HepG2 (cell line): ENCODE measurements around the gene PLAGL2. TPM values are rescaled to one million over a fixed set of nuclear protein-coding genes. Genes with fewer than 3 reads are reported as not detected.

Source experiments
- CERS6 ChIP-seq: sonication (generic); formaldehyde crosslinking; IDR thresholded peaks from 2 replicates; pipeline ENCODE4 v1.5.0; 2020; ENCODE audit warnings: missing genetic modification reagents
- HBP1 ChIP-seq: IDR thresholded peaks from 2 replicates; pipeline ENCODE4 v1.6.1; 2016; ENCODE audit warnings: low read depth, control low read depth
- HMG20B ChIP-seq: conservative IDR thresholded peaks from 2 replicates; pipeline ENCODE4 v1.6.1; 2016; ENCODE audit warnings: missing genetic modification reagents, missing compliant biosample characterization
- ZBTB38 ChIP-seq: sonication (generic); formaldehyde crosslinking; IDR thresholded peaks from 2 replicates; pipeline ENCODE4 v1.5.1; 2020; ENCODE audit warnings: mild to moderate bottlenecking, missing genetic modification reagents
- ZBTB49 ChIP-seq: sonication (generic); formaldehyde crosslinking; IDR thresholded peaks from 2 replicates; pipeline ENCODE4 v1.4.0; 2020; ENCODE audit warnings: missing genetic modification reagents, borderline replicate concordance
- ZFP37 ChIP-seq: sonication (generic); formaldehyde crosslinking; IDR thresholded peaks from 2 replicates; pipeline ENCODE4 v1.4.0; 2020; ENCODE audit warnings: missing genetic modification reagents, borderline replicate concordance
- ZNF274 ChIP-seq: sonication (generic); formaldehyde crosslinking; IDR thresholded peaks from 2 replicates; pipeline ENCODE4 v1.5.1; 2020; ENCODE audit warnings: mild to moderate bottlenecking, missing genetic modification reagents
- ZNF280D ChIP-seq: sonication (generic); formaldehyde crosslinking; IDR thresholded peaks from 2 replicates; pipeline ENCODE4 v1.5.1; 2020; ENCODE audit warnings: mild to moderate bottlenecking, missing genetic modification reagents
- ZNF282 ChIP-seq: fragments of 450-650 bp; IDR thresholded peaks from 2 replicates; pipeline ENCODE4 v1.6.1; 2018; ENCODE audit not compliant: partially characterized antibody
- ZNF441 ChIP-seq: sonication (generic); formaldehyde crosslinking; IDR thresholded peaks from 2 replicates; pipeline ENCODE4 v1.7.0; 2021; ENCODE audit warnings: missing genetic modification reagents, borderline replicate concordance
- polyA plus RNA-seq, 8 experiments: library from polyadenylated mRNA; depleted of rRNA in 3 of 8; stranded (reverse) in 7 of 8; unstranded in 1 of 8; fragments of >200 nt; fragmentation: Illumina TruSeq in 4 of 8; extraction: Trizol in 4 of 8; gene quantifications; 2 replicates each; pipeline versions ENCODE4 v1.2.1 to v1.2.3, GENCODE V29; 2011 to 2016; ENCODE audit warnings: low read depth in 4 of 8, missing spikeins in 1 of 8, mixed read lengths in 1 of 8; ENCODE audit not compliant: insufficient read depth in 1 of 8
- total RNA-seq, 5 experiments: library from RNA; depleted of rRNA; stranded (reverse); fragments of >200 nt; fragmentation: Illumina TruSeq; extraction: Trizol; gene quantifications; 2 replicates each; pipeline ENCODE4 v1.2.3, GENCODE V29; 2016; ENCODE audit warnings: low read depth in 1 of 5

Gene PLAGL2
- total and polyA plus RNA-seq, 2 of the 13 experiments (the other 11 are each of a cell fraction or from before 2014, with no cell fraction given): 15.2 to 15.3 TPM

- TF ChIP-seq ZBTB49 (CRISPR knock-in tag) (no peak), ZNF441 (CRISPR knock-in tag) (no peak), ZNF282 (no peak), ZNF280D (CRISPR knock-in tag) (no peak), ZBTB38 (peak; percentile 85), CERS6 (CRISPR knock-in tag) (no peak), ZFP37 (CRISPR knock-in tag) (no peak), HMG20B (CRISPR knock-in tag) (no peak), HBP1 (CRISPR knock-in tag) (no peak), ZNF274 (CRISPR knock-in tag) (no peak)
Measured at GRCh38 chr20:32188376-32189122, 19.0 kb downstream of the PLAGL2 start (continued).
